Activated CD4-positive, alpha-beta T cell treated with anti-CD3 and anti-CD28 coated beads, Interleukin-2, amount 10 ng/mL, durations not matched to agents 24 days and 14 days (primary cell): ENCODE measurements around the gene POC5. TPM values are rescaled to one million over a fixed set of nuclear protein-coding genes. Genes with fewer than 3 reads are reported as not detected.
"Not testable (repeated sequence)": the region's sequence is repeated elsewhere in the genome, so short reads cannot be mapped to it uniquely, and the experiment has no call there.

Source experiments
- DNase-seq: peaks from one replicate; pipeline ENCODE4 v3.0.0; 2022
- H3K27ac Mint-ChIP-seq: one replicate; pipeline ENCODE4 v1.8.0; 2022; ENCODE audit warnings: mild to moderate bottlenecking, mixed read lengths
- H3K27me3 Mint-ChIP-seq: one replicate; pipeline ENCODE4 v1.8.0; 2022; ENCODE audit warnings: mixed read lengths
- H3K36me3 Mint-ChIP-seq: one replicate; pipeline ENCODE4 v1.8.0; 2022; ENCODE audit warnings: low read depth, mild to moderate bottlenecking, mixed read lengths
- H3K4me1 Mint-ChIP-seq: one replicate; pipeline ENCODE4 v1.8.0; 2021; ENCODE audit warnings: mixed read lengths
- H3K4me3 Mint-ChIP-seq: one replicate; pipeline ENCODE4 v1.8.0; 2022; ENCODE audit warnings: mild to moderate bottlenecking, moderate library complexity, mixed read lengths
- H3K9me3 Mint-ChIP-seq: one replicate; pipeline ENCODE4 v1.8.0; 2021; ENCODE audit warnings: mixed read lengths
- intact Hi-C: fragments of 100-400 bp; cut with micrococcal nuclease; formaldehyde crosslinking; loops from one replicate; pipeline ENCODE4 v1.15.1; 2023
- total RNA-seq: library from RNA; stranded (reverse); gene quantifications from 2 replicates; pipeline ENCODE4 v1.2.3, GENCODE V29; 2022

POC5 gene
- 20.8 and 21.3 TPM in 2 replicates for total RNA-seq

- peak within 1 kb of the TSS; percentile 100 for H3K4me3 Mint-ChIP-seq
- H3K36me3 Mint-ChIP-seq = peaks cover 23% of the 10 kb centered on the region
- H3K9me3 Mint-ChIP-seq = no peaks in the 10 kb centered on the region
- peak within 1 kb of the TSS; percentile 100 for H3K27ac Mint-ChIP-seq
- peaks cover 7% of the 10 kb centered on the region for H3K27me3 Mint-ChIP-seq
- DNase-seq = peak; percentile 99
- intact Hi-C loops = loop anchor here (1.0 to 10.0 kb wide), 10 partner anchors 48 to 1140 kb away; partner anchors contain the start of genes ANKRD31, CERT1, GCNT4 and POLK
- H3K4me1 Mint-ChIP-seq = peaks cover 29% of the 10 kb centered on the region
Measured at GRCh38 chr5:75717082-75717922, at the start of gene POC5. POC5 (minus strand) TSS chr5:75717437; CDS start chr5:75712937, 4,500 bp downstream.

GRCh38 chr5:75758116-75758515, 40.9 kb upstream of the POC5 start:
- H3K4me1 Mint-ChIP-seq = no peaks in the 10 kb centered on the region
- H3K27me3 Mint-ChIP-seq = peaks cover 19% of the 10 kb centered on the region
- intact Hi-C loops = no loop called here
- H3K27ac Mint-ChIP-seq = no peak overlapping the region
- H3K9me3 Mint-ChIP-seq = no peaks in the 10 kb centered on the region
- DNase-seq = no peak
- no peak overlapping the region for H3K4me3 Mint-ChIP-seq
- no peaks in the 10 kb centered on the region for H3K36me3 Mint-ChIP-seq

GRCh38 chr5:75756981-75757380, 39.7 kb upstream of the POC5 start:
- Mint-ChIP-seq H3K27ac (no peak overlapping the region), H3K4me1 (no peaks in the 10 kb centered on the region), H3K9me3 (no peaks in the 10 kb centered on the region), H3K4me3 (no peak overlapping the region), H3K36me3 (no peaks in the 10 kb centered on the region), H3K27me3 (peaks cover 19% of the 10 kb centered on the region)
- no peak for DNase-seq
- intact Hi-C loops = no loop called here

- intact Hi-C loops = no loop called here
- no peak overlapping the region for H3K4me3 Mint-ChIP-seq
- no peaks in the 10 kb centered on the region for H3K36me3 Mint-ChIP-seq
- H3K27me3 Mint-ChIP-seq = peaks cover 19% of the 10 kb centered on the region
- no peaks in the 10 kb centered on the region for H3K4me1 Mint-ChIP-seq
- no peak for DNase-seq
- H3K9me3 Mint-ChIP-seq = no peaks in the 10 kb centered on the region
- H3K27ac Mint-ChIP-seq = no peak overlapping the region
Measured at GRCh38 chr5:75756211-75756610, 39.0 kb upstream of the POC5 start.

GRCh38 chr5:75753182-75753581, 35.9 kb upstream of the POC5 start:
- Mint-ChIP-seq H3K27me3 (peaks cover 27% of the 10 kb centered on the region), H3K36me3 (no peaks in the 10 kb centered on the region), H3K27ac (no peak overlapping the region), H3K4me3 (no peak overlapping the region), H3K9me3 (no peaks in the 10 kb centered on the region), H3K4me1 (no peaks in the 10 kb centered on the region)
- DNase-seq = no peak
- intact Hi-C loops = no loop called here

- Mint-ChIP-seq H3K27me3 (peaks cover 15% of the 10 kb centered on the region), H3K27ac (no peak overlapping the region), H3K4me1 (no peaks in the 10 kb centered on the region), H3K4me3 (no peak overlapping the region), H3K9me3 (no peaks in the 10 kb centered on the region), H3K36me3 (no peaks in the 10 kb centered on the region)
- intact Hi-C loops = no loop called here
- no peak for DNase-seq
Measured at GRCh38 chr5:75744355-75744754, 27.1 kb upstream of the POC5 start.

GRCh38 chr5:75736273-75736672, 19.0 kb upstream of the POC5 start:
- no peaks in the 10 kb centered on the region for H3K9me3 Mint-ChIP-seq
- no peaks in the 10 kb centered on the region for H3K36me3 Mint-ChIP-seq
- H3K27ac Mint-ChIP-seq = no peak overlapping the region
- H3K27me3 Mint-ChIP-seq = peaks cover 15% of the 10 kb centered on the region
- no peak overlapping the region for H3K4me3 Mint-ChIP-seq
- peak; percentile 22 for DNase-seq
- intact Hi-C loops = no loop called here
- no peaks in the 10 kb centered on the region for H3K4me1 Mint-ChIP-seq

- Mint-ChIP-seq H3K27me3 (peaks cover 13% of the 10 kb centered on the region), H3K4me3 (no peak overlapping the region), H3K4me1 (no peaks in the 10 kb centered on the region), H3K9me3 (no peaks in the 10 kb centered on the region), H3K36me3 (no peaks in the 10 kb centered on the region), H3K27ac (no peak overlapping the region)
- intact Hi-C loops = no loop called here
- DNase-seq = peak; percentile 66
Measured at GRCh38 chr5:75734913-75735789, 17.9 kb upstream of the POC5 start.

- intact Hi-C loops = no loop called here
- DNase-seq = no peak
- H3K4me1 Mint-ChIP-seq = no peaks in the 10 kb centered on the region
- H3K27me3 Mint-ChIP-seq = peaks cover 13% of the 10 kb centered on the region
- no peak overlapping the region for H3K4me3 Mint-ChIP-seq
- H3K36me3 Mint-ChIP-seq = no peaks in the 10 kb centered on the region
- H3K9me3 Mint-ChIP-seq = no peaks in the 10 kb centered on the region
- H3K27ac Mint-ChIP-seq = no peak overlapping the region
Measured at GRCh38 chr5:75733767-75734166, 16.5 kb upstream of the POC5 start.

GRCh38 chr5:75731515-75731914, 14.3 kb upstream of the POC5 start:
- H3K27ac Mint-ChIP-seq, H3K36me3 Mint-ChIP-seq, intact Hi-C loops, H3K4me1 Mint-ChIP-seq, H3K9me3 Mint-ChIP-seq, H3K4me3 Mint-ChIP-seq: not testable (repeated sequence)
- peaks cover 14% of the 10 kb centered on the region for H3K27me3 Mint-ChIP-seq
- peak; percentile 5 for DNase-seq

- intact Hi-C loops = no loop called here
- no peak for DNase-seq
- Mint-ChIP-seq H3K27me3 (peaks cover 9% of the 10 kb centered on the region), H3K4me3 (no peak overlapping the region), H3K36me3 (no peaks in the 10 kb centered on the region), H3K4me1 (no peaks in the 10 kb centered on the region), H3K27ac (no peak overlapping the region), H3K9me3 (no peaks in the 10 kb centered on the region)
Measured at GRCh38 chr5:75729321-75729720, 12.1 kb upstream of the POC5 start.

GRCh38 chr5:75727931-75728330, 10.7 kb upstream of the POC5 start:
- DNase-seq = no peak
- H3K36me3 Mint-ChIP-seq = no peaks in the 10 kb centered on the region
- H3K4me3 Mint-ChIP-seq = no peak overlapping the region
- no peak overlapping the region for H3K27ac Mint-ChIP-seq
- peaks cover 9% of the 10 kb centered on the region for H3K9me3 Mint-ChIP-seq
- no peaks in the 10 kb centered on the region for H3K4me1 Mint-ChIP-seq
- H3K27me3 Mint-ChIP-seq = peaks cover 9% of the 10 kb centered on the region
- intact Hi-C loops = no loop called here

GRCh38 chr5:75726224-75726623, 9.0 kb upstream of the POC5 start:
- peaks cover 11% of the 10 kb centered on the region for H3K27me3 Mint-ChIP-seq
- H3K9me3 Mint-ChIP-seq, H3K4me3 Mint-ChIP-seq, H3K36me3 Mint-ChIP-seq, H3K27ac Mint-ChIP-seq, intact Hi-C loops, DNase-seq, H3K4me1 Mint-ChIP-seq: not testable (repeated sequence)

- H3K27ac Mint-ChIP-seq = no peak overlapping the region
Measured at GRCh38 chr5:75723378-75723777, 6.1 kb upstream of the POC5 start.

More at GRCh38 chr5:75723378-75723777, 6.1 kb upstream of the POC5 start:
- Mint-ChIP-seq H3K27me3 (peaks cover 18% of the 10 kb centered on the region), H3K4me3 (no peak overlapping the region), H3K36me3 (no peaks in the 10 kb centered on the region), H3K9me3 (peaks cover 9% of the 10 kb centered on the region), H3K4me1 (no peaks in the 10 kb centered on the region)
- intact Hi-C loops = no loop called here
- no peak for DNase-seq
